G401.6 (cell line): ENCODE data around the gene TM4SF20.
"Not testable (repeated sequence)": the region's sequence is repeated elsewhere in the genome, so short reads cannot be mapped to it uniquely, and the experiment has no call there.

Source experiments
- FAIRE-seq: peaks from 2 replicates; lab custom pipeline; 2012; peaks lifted over from hg19 to GRCh38; lab: Jason Lieb, UNC

TM4SF20 gene

GRCh38 chr2:227366769-227367426 lies 12.2 kb downstream of the TM4SF20 start:
- FAIRE-seq, result no peak

- FAIRE-seq, result no peak
These were observed 13.3 kb downstream of the TM4SF20 start for GRCh38 chr2:227365833-227366232.

- not testable (repeated sequence) for FAIRE-seq
These were observed 14.4 kb downstream of the TM4SF20 start for GRCh38 chr2:227364585-227365263.

GRCh38 chr2:227363756-227364155 lies 15.3 kb downstream of the TM4SF20 start:
- peak; percentile 34 for FAIRE-seq

GRCh38 chr2:227360351-227360750 lies 18.8 kb downstream of the TM4SF20 start:
- FAIRE-seq, result peak; percentile 3

DNA sequence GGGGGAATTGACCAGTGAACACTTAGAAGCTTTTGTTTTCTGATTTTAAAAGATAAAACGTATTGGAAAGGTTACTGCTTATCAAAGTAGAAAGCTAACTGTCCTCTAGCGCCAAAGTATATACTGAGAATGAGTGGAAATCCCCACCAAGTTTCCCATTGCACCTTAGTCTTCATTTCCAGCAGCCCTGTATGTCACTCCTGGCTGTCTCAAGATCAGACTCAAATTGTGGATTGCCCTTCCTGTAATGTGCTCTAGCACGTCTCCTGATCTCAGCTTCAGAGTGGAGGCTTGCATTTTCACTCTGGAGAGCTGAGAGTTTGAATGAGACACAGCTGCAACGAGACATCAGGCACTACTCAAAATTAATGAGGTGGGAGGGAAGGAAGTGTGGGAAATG lies 27.5 kb downstream of the TM4SF20 start:
- no peak for FAIRE-seq

- no peak for FAIRE-seq
These were observed 29.0 kb downstream of the TM4SF20 start for GRCh38 chr2:227349989-227350612.

GRCh38 chr2:227348324-227348723 lies 30.8 kb downstream of the TM4SF20 start:
- FAIRE-seq, result no peak

DNA sequence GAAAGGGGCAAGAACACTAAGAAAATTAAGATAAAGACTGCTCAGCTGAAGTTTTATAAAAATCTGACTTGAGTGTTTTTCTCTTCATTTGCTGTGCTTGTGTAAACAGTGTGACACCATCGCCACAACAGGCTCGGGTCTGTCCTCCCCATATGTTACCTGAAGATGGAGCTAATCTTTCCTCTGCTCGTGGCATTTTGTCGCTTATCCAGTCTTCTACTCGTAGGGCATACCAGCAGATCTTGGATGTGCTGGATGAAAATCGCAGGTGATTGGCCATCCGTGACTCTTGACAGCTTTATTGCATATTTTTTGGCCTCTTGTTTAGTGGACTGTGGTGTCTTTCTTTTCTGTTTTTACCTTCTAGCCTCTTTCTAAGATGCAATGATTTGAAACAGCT lies 32.0 kb downstream of the TM4SF20 start:
- FAIRE-seq, result no peak

GRCh38 chr2:227344231-227344630 lies 34.9 kb downstream of the TM4SF20 start:
- peak; percentile 47 for FAIRE-seq

DNA sequence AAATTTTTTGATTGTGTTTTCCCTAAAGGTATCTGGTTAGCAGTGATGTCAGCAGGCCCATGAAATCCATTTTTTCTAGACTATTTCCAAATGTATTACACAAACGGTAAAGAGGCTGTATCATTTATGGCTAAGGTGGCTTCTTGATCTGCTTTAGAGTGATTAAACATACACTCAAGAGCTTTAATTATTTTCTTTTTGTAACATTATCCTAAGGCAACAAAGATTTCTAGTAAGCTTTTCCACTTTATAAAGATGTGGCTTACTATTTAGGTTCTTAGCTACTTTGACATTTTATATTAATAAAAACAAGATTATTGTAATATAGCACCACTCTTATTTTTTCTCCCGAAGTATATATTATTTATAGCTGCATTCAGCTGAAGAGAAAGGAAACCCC lies 37.6 kb downstream of the TM4SF20 start:
- no peak for FAIRE-seq

- FAIRE-seq, result no peak
These were observed 39.0 kb downstream of the TM4SF20 start for GRCh38 chr2:227340106-227340505.

DNA sequence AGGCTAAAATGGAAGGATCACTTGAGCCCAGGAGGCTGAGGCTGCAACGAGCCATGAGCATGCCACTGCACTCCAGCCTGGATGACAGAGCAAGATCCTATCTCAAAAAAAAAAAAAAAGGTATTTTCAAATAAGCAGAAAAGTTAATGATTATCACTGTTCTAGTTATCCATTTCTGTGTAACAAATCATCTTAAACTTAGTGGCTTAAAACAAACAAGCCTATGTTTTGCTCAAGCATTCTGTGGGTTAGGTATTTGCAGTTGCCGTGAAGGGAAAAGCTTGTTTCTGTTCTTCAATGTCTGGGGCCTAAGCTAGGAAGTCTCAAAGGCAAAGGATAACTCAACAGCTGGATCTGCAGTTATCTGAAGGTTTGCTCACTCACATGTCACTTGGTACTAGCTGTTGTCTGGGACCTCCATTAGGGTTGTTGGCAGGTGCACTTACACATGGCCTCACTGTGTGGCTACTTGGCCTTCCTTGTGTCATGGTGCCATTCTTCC lies 40.0 kb downstream of the TM4SF20 start:
- no peak for FAIRE-seq

GRCh38 chr2:227337442-227337841 lies 41.7 kb downstream of the TM4SF20 start:
- FAIRE-seq, result no peak

DNA sequence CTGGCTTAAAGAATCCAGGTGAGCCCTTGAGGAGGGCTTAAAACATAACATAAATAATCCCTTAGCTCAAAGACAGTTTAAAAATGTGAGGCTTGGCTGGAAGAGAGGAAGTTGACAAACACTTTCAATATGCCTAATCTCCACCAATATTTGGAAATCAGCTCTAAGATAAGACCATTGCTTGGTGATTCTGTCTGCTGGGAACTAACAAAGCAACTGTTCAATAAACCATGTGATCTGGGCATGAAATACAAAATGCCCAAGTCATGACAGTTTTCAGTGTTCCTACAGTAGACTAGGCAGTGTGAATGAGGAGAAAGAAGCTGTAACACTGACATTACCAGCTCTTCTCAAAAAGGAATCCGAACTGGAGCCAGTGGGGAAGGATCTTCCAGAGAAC lies 43.4 kb downstream of the TM4SF20 start:
- FAIRE-seq, result no peak

DNA sequence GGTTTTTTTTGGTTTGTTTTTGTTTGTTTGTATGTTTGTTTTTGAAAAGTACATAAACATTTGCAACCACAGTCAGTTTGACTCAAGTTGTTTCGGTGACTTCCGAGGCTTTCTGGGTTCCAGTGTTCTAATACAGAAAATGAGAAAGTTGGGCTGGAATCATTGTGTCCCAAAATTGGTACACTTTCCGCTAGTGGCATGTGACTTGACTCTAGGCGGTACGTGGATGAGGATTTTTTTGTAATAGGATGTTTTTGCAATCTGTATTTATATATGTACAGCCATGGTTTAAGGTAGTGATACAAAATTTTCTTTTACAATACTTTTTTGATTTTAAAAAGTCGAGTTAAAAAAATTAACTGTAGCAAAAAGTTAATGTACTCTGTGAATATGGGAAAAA lies 52.3 kb downstream of the TM4SF20 start:
- peak; percentile 91 for FAIRE-seq

DNA sequence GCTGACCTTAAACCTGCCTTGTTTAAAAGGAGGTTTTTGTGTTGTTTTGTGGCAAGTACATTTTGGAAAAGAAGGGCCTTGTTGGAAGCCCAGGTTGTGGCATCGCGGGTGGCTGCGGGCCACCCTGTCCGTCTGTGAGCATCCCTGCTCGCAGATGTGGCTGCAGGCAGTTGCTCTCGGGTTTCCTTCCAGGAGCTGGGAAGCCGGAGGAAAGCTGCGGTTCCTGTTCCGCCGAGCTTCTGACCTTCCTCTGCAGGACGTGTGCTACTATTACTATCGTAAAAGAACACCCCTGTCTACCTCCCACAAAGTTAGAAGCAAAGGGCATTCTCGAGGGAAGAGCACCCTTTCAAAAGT lies 53.3 kb downstream of the TM4SF20 start:
- FAIRE-seq, result no peak

- peak; percentile 95 for FAIRE-seq
These were observed 53.9 kb downstream of the TM4SF20 start, which contains the start of gene MFF for GRCh38 chr2:227324995-227325838. MFF (plus strand) TSS chr2:227325251; CDS start chr2:227330666, 5,415 bp downstream.

GRCh38 chr2:227324642-227324994 lies 54.5 kb downstream of the TM4SF20 start:
- no peak for FAIRE-seq

GRCh38 chr2:227323818-227324217 lies 55.3 kb downstream of the TM4SF20 start:
- no peak for FAIRE-seq

GRCh38 chr2:227322530-227323205 lies 56.4 kb downstream of the TM4SF20 start:
- no peak for FAIRE-seq
